Measurements from ENCODE around the gene HGF.

DNA sequence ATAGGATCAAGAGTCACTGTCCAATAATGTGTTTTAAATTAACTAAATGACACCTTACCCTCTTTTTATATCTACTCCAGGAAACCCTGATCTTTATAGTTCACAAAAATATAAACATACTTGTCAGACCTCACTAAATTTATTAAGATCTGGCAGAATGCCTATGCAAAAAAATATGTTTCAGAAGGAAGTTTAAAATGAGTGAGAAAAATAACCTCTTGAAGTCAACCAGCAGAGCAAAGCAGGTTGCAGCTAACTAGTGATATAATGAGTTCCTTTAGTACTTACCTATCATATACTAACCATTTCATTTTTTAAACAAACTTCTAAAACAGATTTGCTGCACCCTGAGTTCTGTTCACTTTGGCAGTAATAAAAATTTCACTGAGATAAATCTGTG is 14.0 kb upstream of the HGF start:
- TF ChIP-seq, protein P1, sequence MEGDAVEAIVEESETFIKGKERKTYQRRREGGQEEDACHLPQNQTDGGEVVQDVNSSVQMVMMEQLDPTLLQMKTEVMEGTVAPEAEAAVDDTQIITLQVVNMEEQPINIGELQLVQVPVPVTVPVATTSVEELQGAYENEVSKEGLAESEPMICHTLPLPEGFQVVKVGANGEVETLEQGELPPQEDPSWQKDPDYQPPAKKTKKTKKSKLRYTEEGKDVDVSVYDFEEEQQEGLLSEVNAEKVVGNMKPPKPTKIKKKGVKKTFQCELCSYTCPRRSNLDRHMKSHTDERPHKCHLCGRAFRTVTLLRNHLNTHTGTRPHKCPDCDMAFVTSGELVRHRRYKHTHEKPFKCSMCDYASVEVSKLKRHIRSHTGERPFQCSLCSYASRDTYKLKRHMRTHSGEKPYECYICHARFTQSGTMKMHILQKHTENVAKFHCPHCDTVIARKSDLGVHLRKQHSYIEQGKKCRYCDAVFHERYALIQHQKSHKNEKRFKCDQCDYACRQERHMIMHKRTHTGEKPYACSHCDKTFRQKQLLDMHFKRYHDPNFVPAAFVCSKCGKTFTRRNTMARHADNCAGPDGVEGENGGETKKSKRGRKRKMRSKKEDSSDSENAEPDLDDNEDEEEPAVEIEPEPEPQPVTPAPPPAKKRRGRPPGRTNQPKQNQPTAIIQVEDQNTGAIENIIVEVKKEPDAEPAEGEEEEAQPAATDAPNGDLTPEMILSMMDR (IDR thresholded peaks at IDR 0.05) = no peak
- no peak for TF ChIP-seq POLR2AphosphoS5 (IDR thresholded peaks at IDR 0.05; ENCODE audit: low read depth, low read length)
- TF ChIP-seq EP300 (IDR thresholded peaks at IDR 0.05; ENCODE audit: borderline replicate concordance in 1 of 2, low read depth in 1 of 2, low read length in 1 of 2) = no peak
- TF ChIP-seq, protein P2, sequence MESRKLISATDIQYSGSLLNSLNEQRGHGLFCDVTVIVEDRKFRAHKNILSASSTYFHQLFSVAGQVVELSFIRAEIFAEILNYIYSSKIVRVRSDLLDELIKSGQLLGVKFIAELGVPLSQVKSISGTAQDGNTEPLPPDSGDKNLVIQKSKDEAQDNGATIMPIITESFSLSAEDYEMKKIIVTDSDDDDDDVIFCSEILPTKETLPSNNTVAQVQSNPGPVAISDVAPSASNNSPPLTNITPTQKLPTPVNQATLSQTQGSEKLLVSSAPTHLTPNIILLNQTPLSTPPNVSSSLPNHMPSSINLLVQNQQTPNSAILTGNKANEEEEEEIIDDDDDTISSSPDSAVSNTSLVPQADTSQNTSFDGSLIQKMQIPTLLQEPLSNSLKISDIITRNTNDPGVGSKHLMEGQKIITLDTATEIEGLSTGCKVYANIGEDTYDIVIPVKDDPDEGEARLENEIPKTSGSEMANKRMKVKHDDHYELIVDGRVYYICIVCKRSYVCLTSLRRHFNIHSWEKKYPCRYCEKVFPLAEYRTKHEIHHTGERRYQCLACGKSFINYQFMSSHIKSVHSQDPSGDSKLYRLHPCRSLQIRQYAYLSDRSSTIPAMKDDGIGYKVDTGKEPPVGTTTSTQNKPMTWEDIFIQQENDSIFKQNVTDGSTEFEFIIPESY (IDR thresholded peaks at IDR 0.05; ENCODE audit: borderline replicate concordance, low read depth) = no peak

All from SK-N-SH (cell line).